HEK293T (cell line): ENCODE data around the gene L2HGDH.

Source experiments
- CTCF ChIA-PET: fragments of 350-600 bp; formaldehyde crosslinking; extraction: SDS; loops from one replicate; lab custom pipeline; 2021; ENCODE audit warnings: antibody characterized with exemption, inconsistent platforms; lab: Yijun Ruan, JAX
- POLR2A ChIA-PET: fragments of 350-600 bp; formaldehyde crosslinking; extraction: SDS; loops from one replicate; lab custom pipeline; 2020; ENCODE audit warnings: antibody characterized with exemption, inconsistent platforms; lab: Yijun Ruan, JAX
- DNase-seq: peaks from one replicate; pipeline ENCODE4 v3.0.0; 2012; ENCODE audit warnings: mixed read lengths; ENCODE audit errors: extremely low spot score
- ARNT ChIP-seq: fragments of 450-650 bp; IDR thresholded peaks from 2 replicates; pipeline ENCODE4 v1.6.1; 2017; ENCODE audit warnings: mild to moderate bottlenecking
- BHLHE40 ChIP-seq: fragments of 450-650 bp; IDR thresholded peaks from 2 replicates; pipeline ENCODE4 v1.6.1; 2016; ENCODE audit warnings: mild to moderate bottlenecking, moderate library complexity, borderline replicate concordance
- CTBP1 ChIP-seq: fragments of 450-650 bp; IDR thresholded peaks from 2 replicates; pipeline ENCODE4 v1.6.1; 2016; ENCODE audit warnings: borderline replicate concordance
- ELF4 ChIP-seq: fragments of 450-650 bp; IDR thresholded peaks from 2 replicates; pipeline ENCODE4 v1.6.1; 2017; ENCODE audit warnings: antibody characterized with exemption
- FOXA1 ChIP-seq: fragments of 450-650 bp; IDR thresholded peaks from 2 replicates; pipeline ENCODE4 v1.6.1; 2016; ENCODE audit warnings: mild to moderate bottlenecking
- FOXK2 ChIP-seq: fragments of 450-650 bp; IDR thresholded peaks from 2 replicates; pipeline ENCODE4 v1.6.1; 2016; ENCODE audit warnings: mild to moderate bottlenecking
- FOXM1 ChIP-seq: fragments of 450-650 bp; IDR thresholded peaks from 2 replicates; pipeline ENCODE4 v1.6.1; 2017; ENCODE audit warnings: mild to moderate bottlenecking, borderline replicate concordance
- HDGF ChIP-seq: fragments of 450-650 bp; IDR thresholded peaks from 2 replicates; pipeline ENCODE4 v1.6.1; 2017; ENCODE audit warnings: antibody characterized with exemption, borderline replicate concordance
- L3MBTL2 ChIP-seq: fragments of 450-650 bp; conservative IDR thresholded peaks from 2 replicates; pipeline ENCODE4 v1.6.1; 2016; ENCODE audit warnings: mild to moderate bottlenecking
- LEF1 ChIP-seq: fragments of 450-650 bp; IDR thresholded peaks from 2 replicates; pipeline ENCODE4 v1.6.1; 2017; ENCODE audit warnings: mild to moderate bottlenecking, borderline replicate concordance
- NFRKB ChIP-seq: fragments of 450-650 bp; IDR thresholded peaks from 2 replicates; pipeline ENCODE4 v1.6.1; 2016; ENCODE audit warnings: mild to moderate bottlenecking, moderate library complexity
- PKNOX1 ChIP-seq: fragments of 450-650 bp; IDR thresholded peaks from 2 replicates; pipeline ENCODE4 v1.6.1; 2016
- SP1 ChIP-seq: fragments of 450-650 bp; IDR thresholded peaks from 2 replicates; pipeline ENCODE4 v1.6.1; 2017
- SUZ12 ChIP-seq: fragments of 450-650 bp; IDR thresholded peaks from 2 replicates; pipeline ENCODE4 v1.6.1; 2016; ENCODE audit warnings: mild to moderate bottlenecking
- TARDBP ChIP-seq: fragments of 450-650 bp; IDR thresholded peaks from 2 replicates; pipeline ENCODE4 v1.6.1; 2016
- ZNF384 ChIP-seq: fragments of 450-650 bp; IDR thresholded peaks from 2 replicates; pipeline ENCODE4 v1.6.1; 2016

The L2HGDH gene

GRCh38 chr14:50225067-50225973 lies 86.7 kb downstream of the L2HGDH start:
- CTCF ChIA-PET: no interaction called here
- POLR2A ChIA-PET: no interaction called here
- TF ChIP-seq ARNT: no peak
- peak; percentile 54 for TF ChIP-seq PKNOX1
- no peak for DNase-seq

GRCh38 chr14:50222055-50222613 lies 89.9 kb downstream of the L2HGDH start:
- DNase-seq: no peak
- POLR2A ChIA-PET: no interaction called here
- TF ChIP-seq PKNOX1 (no peak), FOXA1 (no peak), ZNF384 (no peak), FOXK2 (no peak), SP1 (no peak), CTBP1 (no peak), LEF1 (no peak), FOXM1 (no peak), ARNT (no peak), BHLHE40 (no peak), HDGF (no peak), ELF4 (no peak), SUZ12 (no peak), L3MBTL2 (no peak), NFRKB (no peak), TARDBP (no peak)
- CTCF ChIA-PET: no interaction called here

GRCh38 chr14:50218501-50218900 lies 93.5 kb downstream of the L2HGDH start:
- no peak for DNase-seq
- CTCF ChIA-PET: interaction anchor here (0.6 kb wide), 1 partner anchor 18 kb away, joined by 3 read pairs; no protein-coding TSS in a partner anchor
- TF ChIP-seq L3MBTL2 (no peak), HDGF (no peak), PKNOX1 (peak; percentile 38; the same call in 1 of the 2 replicates)
- POLR2A ChIA-PET: no interaction called here

GRCh38 chr14:50215416-50215815 lies 96.6 kb downstream of the L2HGDH start:
- ChIA-PET POLR2A (no interaction called here), CTCF (no interaction called here)
- DNase-seq: no peak
- TF ChIP-seq FOXK2 (no peak), FOXA1 (no peak), ZNF384 (no peak), NFRKB (no peak), CTBP1 (no peak), TARDBP (no peak), SUZ12 (no peak), PKNOX1 (no peak), ARNT (no peak), ELF4 (no peak), L3MBTL2 (no peak), HDGF (no peak), SP1 (no peak), BHLHE40 (no peak), LEF1 (no peak), FOXM1 (no peak)

GRCh38 chr14:50213795-50214194 lies 98.2 kb downstream of the L2HGDH start:
- TF ChIP-seq SUZ12 (no peak), PKNOX1 (no peak), ELF4 (no peak), FOXA1 (no peak), L3MBTL2 (no peak)
- DNase-seq: no peak
- CTCF ChIA-PET: no interaction called here
- POLR2A ChIA-PET: no interaction called here
